ENCODE measurements around the gene KBTBD12. TPM values are rescaled to one million over a fixed set of nuclear protein-coding genes. Genes with fewer than 3 reads are reported as not detected.

KBTBD12 gene
- total RNA-seq, 1 donor from 2014 or later, result not detected

DNA sequence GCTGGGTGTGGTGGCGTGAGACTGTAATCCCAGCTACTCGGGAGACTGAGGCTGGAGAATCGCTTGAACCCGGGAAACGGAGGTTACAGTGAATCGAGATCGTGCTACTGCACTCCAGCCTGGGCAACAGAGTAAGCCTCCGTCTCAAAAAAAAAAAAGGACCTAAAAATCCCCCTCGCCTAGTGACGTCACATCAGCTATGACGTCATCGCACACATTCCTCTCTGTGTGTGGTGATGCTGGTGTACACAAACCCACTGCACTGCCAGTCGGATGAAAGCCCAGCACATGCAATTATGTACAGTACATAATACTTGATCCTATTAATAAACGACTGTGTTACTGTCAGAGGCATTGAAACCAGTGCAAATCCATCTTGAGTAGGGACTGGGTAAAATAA, 97.0 kb downstream of the KBTBD12 start:
- DNase-seq (ENCODE audit: low read depth in 2 of 2), result no peak

DNA sequence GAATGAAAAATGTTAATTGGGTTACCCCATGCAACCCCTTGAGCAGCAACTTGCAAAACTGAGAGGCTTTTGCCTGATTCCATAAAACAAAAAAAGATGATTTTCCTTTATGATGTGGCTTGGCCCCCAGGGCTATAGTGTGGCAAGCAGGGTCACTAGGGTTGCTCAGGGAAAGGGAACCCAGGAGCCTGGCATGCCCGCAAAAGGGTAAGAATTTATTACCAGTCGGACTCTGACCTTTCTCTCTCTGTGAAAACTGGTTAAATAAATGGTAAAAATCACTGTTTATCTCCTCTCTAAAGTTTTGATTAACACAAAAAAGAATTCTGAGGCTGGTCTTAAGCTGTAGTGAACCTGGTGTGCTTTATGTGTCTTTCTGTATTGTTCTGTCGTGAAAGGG, 99.5 kb downstream of the KBTBD12 start:
- no peak for DNase-seq (ENCODE audit: low read depth in 2 of 2)

DNA sequence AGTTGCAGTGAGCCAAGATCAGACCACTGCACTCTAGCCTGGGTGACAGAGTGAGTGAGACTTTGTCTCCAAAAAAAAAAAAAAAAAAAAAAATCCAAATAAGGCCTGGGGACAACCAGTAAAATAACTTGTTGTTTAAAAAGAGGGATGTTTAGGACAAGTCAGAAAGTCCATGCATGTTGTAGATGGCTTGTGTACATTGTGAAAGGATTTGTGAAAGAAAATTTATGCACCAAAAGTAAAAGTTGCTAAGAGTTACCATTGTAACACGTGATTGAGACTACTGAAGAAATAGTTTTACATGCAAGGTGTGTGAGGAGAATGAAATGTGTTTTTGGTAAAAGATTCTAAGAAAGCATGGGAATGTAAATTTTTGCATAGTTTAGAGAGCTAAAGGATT, 101.5 kb downstream of the KBTBD12 start:
- DNase-seq (ENCODE audit: low read depth in 2 of 2), result no peak

DNA sequence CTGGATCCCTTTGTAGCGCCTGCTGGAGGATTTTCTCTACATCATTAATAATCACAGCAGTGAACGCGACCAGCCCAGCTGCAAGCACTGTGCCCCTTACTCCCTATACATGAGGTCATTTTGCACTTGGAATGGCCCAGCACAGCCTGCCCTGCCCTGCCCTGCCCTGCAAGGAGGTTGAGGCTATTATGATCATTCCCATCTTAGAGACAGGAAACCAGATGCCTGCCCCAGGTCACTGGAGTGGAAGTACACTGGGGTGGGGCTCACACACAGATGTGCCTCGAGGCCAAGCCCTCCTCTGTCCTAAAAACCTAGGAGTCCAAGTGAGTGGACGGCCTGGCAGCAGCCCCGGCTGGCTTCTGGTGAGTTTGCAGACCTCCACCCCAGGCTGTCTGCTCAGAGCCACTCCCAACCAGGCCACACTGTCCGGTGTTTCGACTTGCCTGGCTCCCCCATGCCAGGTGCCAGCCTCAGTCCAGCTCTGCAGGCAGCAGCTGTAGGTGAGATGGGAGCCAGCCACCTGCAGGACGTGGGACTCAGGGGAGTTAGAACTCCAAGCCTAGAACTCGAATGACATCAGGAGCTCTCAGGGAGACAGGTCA, 106.8 kb downstream of the KBTBD12 start:
- DNase-seq (ENCODE audit: low read depth in 2 of 2), result no peak

- DNase-seq (ENCODE audit: low read depth in 2 of 2), result no peak
Measured at GRCh38 chr3:128033102-128033501, 118.1 kb downstream of the KBTBD12 start.

- DNase-seq (ENCODE audit: low read depth in 2 of 2), result no peak
Measured at GRCh38 chr3:128036119-128036518, 121.1 kb downstream of the KBTBD12 start.

Other genes starting within 250 kb of the KBTBD12 start
- gene ABTB1, start 242.3 kb upstream of the KBTBD12 start, total RNA-seq, result 7.2 and 12.8 TPM in 2 replicates
- gene MGLL, start 92.7 kb upstream of the KBTBD12 start, total RNA-seq, result 30.1 and 33.4 TPM in 2 replicates
- 171 and 257 TPM in 2 replicates for gene SEC61A1, start 137.2 kb downstream of the KBTBD12 start, total RNA-seq
- gene RUVBL1, start 208.6 kb downstream of the KBTBD12 start, total RNA-seq, result 37.6 and 52.2 TPM in 2 replicates
- 1.8 and 2.8 TPM in 2 replicates for gene EEFSEC, start 238.2 kb downstream of the KBTBD12 start, total RNA-seq

Data from dermis microvascular lymphatic vessel endothelial cell (primary cell).